Neuron (in vitro differentiated cells): ENCODE data around the gene SMARCA2.
A peak's percentile ranks its signal among the peaks of the same experiment; 100 is the strongest.

Experiments used
- H2AFZ ChIP-seq: one replicate; pipeline ENCODE4 v1.6.1; 2013; ENCODE audit warnings: low read depth, mild to moderate bottlenecking, inconsistent platforms, low read length, moderate library complexity
- H3K27me3 ChIP-seq: one replicate; pipeline ENCODE4 v1.6.1; 2013; ENCODE audit warnings: low read length; ENCODE audit not compliant: insufficient read depth
- H3K36me3 ChIP-seq: one replicate; pipeline ENCODE4 v1.6.1; 2013; ENCODE audit warnings: low read length; ENCODE audit not compliant: insufficient read depth
- H3K4me1 ChIP-seq: one replicate; pipeline ENCODE4 v1.6.1; 2013; ENCODE audit warnings: low read length; ENCODE audit not compliant: insufficient read depth
- H3K4me3 ChIP-seq: 2 replicates; pipeline ENCODE4 v1.5.1; 2013; ENCODE audit warnings: mild to moderate bottlenecking, low read length, moderate library complexity
- H3K9me3 ChIP-seq: one replicate; pipeline ENCODE4 v1.6.1; 2013; ENCODE audit warnings: low read length

The SMARCA2 gene

GRCh38 chr9:2014696-2015580 is at the start of gene SMARCA2:
Gene SMARCA2, plus strand, starts transcription at chr9:2015347. Its CDS starts 13,676 bp downstream, at chr9:2029023.
- H3K27me3 ChIP-seq, result peaks cover 60% of the 10 kb centered on the region
- H3K36me3 ChIP-seq, result no peaks in the 10 kb centered on the region
- peak within 1 kb of the TSS; percentile 58 for H3K4me3 ChIP-seq
- peaks cover 27% of the 10 kb centered on the region for H3K4me1 ChIP-seq
- H2AFZ ChIP-seq, result peak within 1 kb of the TSS; percentile 94
- no peaks in the 10 kb centered on the region for H3K9me3 ChIP-seq

- Histone ChIP-seq H3K36me3 (no peaks in the 10 kb centered on the region), H3K27me3 (peaks cover 2% of the 10 kb centered on the region), H3K9me3 (no peaks in the 10 kb centered on the region), H3K4me1 (no peaks in the 10 kb centered on the region), H2AFZ (no peak overlapping the region), H3K4me3 (no peak overlapping the region)
Observed at GRCh38 chr9:1966725-1967366, 48.3 kb upstream of the SMARCA2 start.

- no peak overlapping the region for H3K4me3 ChIP-seq
- no peak overlapping the region for H2AFZ ChIP-seq
- no peaks in the 10 kb centered on the region for H3K9me3 ChIP-seq
- no peaks in the 10 kb centered on the region for H3K27me3 ChIP-seq
- H3K4me1 ChIP-seq, result no peaks in the 10 kb centered on the region
- no peaks in the 10 kb centered on the region for H3K36me3 ChIP-seq
Observed at GRCh38 chr9:1969160-1969559, 46.0 kb upstream of the SMARCA2 start.

GRCh38 chr9:1969898-1970297 is 45.2 kb upstream of the SMARCA2 start:
- H3K36me3 ChIP-seq, result no peaks in the 10 kb centered on the region
- no peak overlapping the region for H3K4me3 ChIP-seq
- no peaks in the 10 kb centered on the region for H3K9me3 ChIP-seq
- H2AFZ ChIP-seq, result no peak overlapping the region
- H3K4me1 ChIP-seq, result no peaks in the 10 kb centered on the region
- H3K27me3 ChIP-seq, result no peaks in the 10 kb centered on the region

- no peaks in the 10 kb centered on the region for H3K36me3 ChIP-seq
- H3K9me3 ChIP-seq, result no peaks in the 10 kb centered on the region
- no peaks in the 10 kb centered on the region for H3K27me3 ChIP-seq
- no peak overlapping the region for H3K4me3 ChIP-seq
- H3K4me1 ChIP-seq, result no peaks in the 10 kb centered on the region
- no peak overlapping the region for H2AFZ ChIP-seq
Observed at GRCh38 chr9:1972672-1973071, 42.5 kb upstream of the SMARCA2 start.

GRCh38 chr9:1977026-1977425 is 38.1 kb upstream of the SMARCA2 start:
- Histone ChIP-seq H3K9me3 (no peaks in the 10 kb centered on the region), H3K4me1 (no peaks in the 10 kb centered on the region), H2AFZ (no peak overlapping the region), H3K27me3 (no peaks in the 10 kb centered on the region), H3K36me3 (no peaks in the 10 kb centered on the region), H3K4me3 (no peak overlapping the region)

GRCh38 chr9:1978941-1979340 is 36.2 kb upstream of the SMARCA2 start:
- Histone ChIP-seq H3K27me3 (no peaks in the 10 kb centered on the region), H2AFZ (no peak overlapping the region), H3K36me3 (no peaks in the 10 kb centered on the region), H3K9me3 (no peaks in the 10 kb centered on the region), H3K4me3 (no peak overlapping the region), H3K4me1 (no peaks in the 10 kb centered on the region)

- H2AFZ ChIP-seq, result no peak overlapping the region
- no peaks in the 10 kb centered on the region for H3K36me3 ChIP-seq
- no peaks in the 10 kb centered on the region for H3K27me3 ChIP-seq
- H3K4me3 ChIP-seq, result no peak overlapping the region
- no peaks in the 10 kb centered on the region for H3K9me3 ChIP-seq
- no peaks in the 10 kb centered on the region for H3K4me1 ChIP-seq
Observed at GRCh38 chr9:1979741-1980367, 35.3 kb upstream of the SMARCA2 start.

GRCh38 chr9:1980387-1980786 is 34.8 kb upstream of the SMARCA2 start:
- Histone ChIP-seq H2AFZ (no peak overlapping the region), H3K9me3 (no peaks in the 10 kb centered on the region), H3K4me1 (no peaks in the 10 kb centered on the region), H3K4me3 (no peak overlapping the region), H3K27me3 (no peaks in the 10 kb centered on the region), H3K36me3 (no peaks in the 10 kb centered on the region)

GRCh38 chr9:1982074-1982473 is 33.1 kb upstream of the SMARCA2 start:
- Histone ChIP-seq H3K9me3 (no peaks in the 10 kb centered on the region), H3K4me3 (no peak overlapping the region), H3K27me3 (no peaks in the 10 kb centered on the region), H3K36me3 (no peaks in the 10 kb centered on the region), H2AFZ (no peak overlapping the region), H3K4me1 (no peaks in the 10 kb centered on the region)

- H2AFZ ChIP-seq, result no peak overlapping the region
- H3K4me1 ChIP-seq, result no peaks in the 10 kb centered on the region
- H3K4me3 ChIP-seq, result no peak overlapping the region
- H3K27me3 ChIP-seq, result peaks cover 2% of the 10 kb centered on the region
- no peaks in the 10 kb centered on the region for H3K9me3 ChIP-seq
- no peaks in the 10 kb centered on the region for H3K36me3 ChIP-seq
Observed at GRCh38 chr9:1986341-1986740, 28.8 kb upstream of the SMARCA2 start.

GRCh38 chr9:1989500-1989899 is 25.6 kb upstream of the SMARCA2 start:
- Histone ChIP-seq H3K4me3 (no peak overlapping the region), H3K36me3 (no peaks in the 10 kb centered on the region), H2AFZ (no peak overlapping the region), H3K27me3 (peaks cover 2% of the 10 kb centered on the region), H3K4me1 (no peaks in the 10 kb centered on the region), H3K9me3 (no peaks in the 10 kb centered on the region)

GRCh38 chr9:1994180-1994579 is 21.0 kb upstream of the SMARCA2 start:
- H3K36me3 ChIP-seq, result no peaks in the 10 kb centered on the region
- H3K27me3 ChIP-seq, result peaks cover 2% of the 10 kb centered on the region
- peaks cover 13% of the 10 kb centered on the region for H3K4me1 ChIP-seq
- H2AFZ ChIP-seq, result no peak overlapping the region
- no peaks in the 10 kb centered on the region for H3K9me3 ChIP-seq
- H3K4me3 ChIP-seq, result no peak overlapping the region
